ENCODE results near the gene MARCHF7.
A peak's percentile ranks its signal among the peaks of the same experiment; 100 is the strongest.
"Not testable (repeated sequence)": the region's sequence is repeated elsewhere in the genome, so short reads cannot be mapped to it uniquely, and the experiment has no call there.

Gene MARCHF7, protein sequence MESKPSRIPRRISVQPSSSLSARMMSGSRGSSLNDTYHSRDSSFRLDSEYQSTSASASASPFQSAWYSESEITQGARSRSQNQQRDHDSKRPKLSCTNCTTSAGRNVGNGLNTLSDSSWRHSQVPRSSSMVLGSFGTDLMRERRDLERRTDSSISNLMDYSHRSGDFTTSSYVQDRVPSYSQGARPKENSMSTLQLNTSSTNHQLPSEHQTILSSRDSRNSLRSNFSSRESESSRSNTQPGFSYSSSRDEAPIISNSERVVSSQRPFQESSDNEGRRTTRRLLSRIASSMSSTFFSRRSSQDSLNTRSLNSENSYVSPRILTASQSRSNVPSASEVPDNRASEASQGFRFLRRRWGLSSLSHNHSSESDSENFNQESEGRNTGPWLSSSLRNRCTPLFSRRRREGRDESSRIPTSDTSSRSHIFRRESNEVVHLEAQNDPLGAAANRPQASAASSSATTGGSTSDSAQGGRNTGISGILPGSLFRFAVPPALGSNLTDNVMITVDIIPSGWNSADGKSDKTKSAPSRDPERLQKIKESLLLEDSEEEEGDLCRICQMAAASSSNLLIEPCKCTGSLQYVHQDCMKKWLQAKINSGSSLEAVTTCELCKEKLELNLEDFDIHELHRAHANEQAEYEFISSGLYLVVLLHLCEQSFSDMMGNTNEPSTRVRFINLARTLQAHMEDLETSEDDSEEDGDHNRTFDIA

DNA sequence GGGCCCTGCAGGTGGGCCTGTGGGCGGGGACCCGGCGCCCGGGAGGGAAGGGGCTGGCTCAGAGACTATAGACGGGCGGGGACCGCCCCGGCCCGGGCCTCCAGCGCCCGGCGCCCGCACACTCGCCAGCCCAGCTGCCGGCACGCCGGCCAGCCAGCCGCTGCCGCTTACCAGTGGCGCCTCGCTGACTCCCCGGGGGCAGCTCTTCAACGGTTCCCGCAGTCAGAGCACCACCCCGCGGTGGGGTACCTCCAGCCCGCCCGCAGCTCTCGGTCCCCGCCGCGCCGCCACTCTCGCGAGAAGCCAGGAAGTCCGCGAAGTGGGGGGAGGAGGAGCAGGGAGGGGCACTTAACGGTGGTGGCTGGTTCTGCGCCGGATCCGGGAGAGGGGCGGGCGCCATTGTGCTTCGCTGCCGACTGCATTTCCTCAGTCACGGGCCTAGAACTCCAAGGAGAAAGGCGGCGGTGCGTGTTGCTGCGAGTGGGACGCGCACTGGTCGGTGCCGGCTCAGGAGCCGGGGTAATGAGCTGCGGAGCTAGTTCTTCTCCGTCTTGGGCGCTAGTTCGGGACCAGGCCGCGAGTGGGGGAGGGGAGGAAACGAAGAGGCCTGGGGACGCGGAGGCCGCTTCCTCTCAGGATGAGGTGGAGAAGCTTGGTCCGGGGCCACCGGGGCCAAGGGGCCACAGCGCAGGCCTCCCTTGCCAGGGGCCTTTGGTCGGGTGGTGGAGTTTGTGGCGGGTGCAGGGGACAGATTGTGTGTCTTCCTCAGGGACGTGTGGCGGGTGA lies at the start of gene MARCHF7:
Gene MARCHF7, plus strand, starts transcription at position 364 of the 786 bp plus-strand sequence. CDS start 16,517 bp downstream, outside the sequence.
- DNase-seq = peak; percentile 97

DNA sequence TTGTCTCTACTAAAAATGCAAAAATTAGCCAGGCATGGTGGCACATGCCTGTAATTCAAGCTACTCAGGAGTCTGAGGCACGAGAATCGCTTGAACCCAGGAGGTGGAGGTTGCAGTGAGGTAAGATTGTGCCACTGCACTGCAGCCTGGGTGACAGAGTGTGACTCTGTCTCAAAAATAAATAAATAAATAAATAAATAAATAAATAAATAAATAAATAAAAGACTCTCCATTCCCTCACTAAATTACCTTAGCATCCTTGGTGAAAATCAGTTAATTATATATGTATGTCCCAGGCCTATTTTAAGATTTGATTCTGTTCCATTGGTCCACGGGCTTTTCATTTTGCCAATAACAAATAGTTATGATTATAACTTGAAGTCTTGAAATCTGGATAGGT lies 44.9 kb upstream of the MARCHF7 start:
- not testable (repeated sequence) for DNase-seq

DNA sequence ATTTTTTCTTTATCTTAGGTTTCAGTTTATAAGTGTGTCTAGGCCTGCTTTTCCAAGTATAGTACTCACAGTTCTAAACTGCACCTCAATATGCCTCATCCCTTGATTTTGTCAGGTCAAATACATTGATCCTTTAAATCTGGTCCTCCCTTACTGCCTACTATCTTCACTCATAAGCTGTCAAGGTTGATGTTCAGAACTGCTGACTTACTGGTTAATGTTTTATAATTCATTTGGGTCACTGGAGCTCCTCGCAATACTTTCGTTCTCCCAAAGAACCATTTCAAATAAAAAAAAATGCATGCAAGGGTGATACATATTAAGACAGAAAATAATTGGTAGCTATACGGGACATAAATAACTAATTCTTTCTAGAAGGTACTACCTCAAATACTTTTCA lies 41.3 kb upstream of the MARCHF7 start:
- DNase-seq = no peak

- DNase-seq = no peak
These were observed 34.7 kb upstream of the MARCHF7 start for GRCh38 chr2:159677654-159678053.

- DNase-seq = no peak
These were observed 31.6 kb upstream of the MARCHF7 start for GRCh38 chr2:159680692-159681091.

DNA sequence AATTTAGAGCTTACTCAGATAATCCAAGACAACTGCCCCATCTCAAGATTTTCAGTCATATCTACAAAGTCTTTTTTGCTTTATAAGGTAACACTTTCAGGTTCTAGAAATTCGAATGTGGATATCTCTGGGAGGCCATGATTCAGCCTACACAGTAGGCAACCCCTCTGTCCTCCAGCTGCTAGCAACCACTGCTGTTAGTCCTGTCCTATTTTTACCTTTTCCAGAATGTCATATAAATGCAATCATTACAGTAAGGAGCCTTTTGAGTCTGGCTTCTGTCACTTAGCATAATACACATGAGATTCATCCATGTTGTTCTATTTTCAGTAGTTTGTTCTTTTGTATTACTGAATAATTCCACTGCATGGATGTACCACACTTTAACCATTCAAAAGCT lies 28.5 kb upstream of the MARCHF7 start:
- DNase-seq = no peak

GRCh38 chr2:159684796-159685195 lies 27.5 kb upstream of the MARCHF7 start:
- DNase-seq = no peak

DNA sequence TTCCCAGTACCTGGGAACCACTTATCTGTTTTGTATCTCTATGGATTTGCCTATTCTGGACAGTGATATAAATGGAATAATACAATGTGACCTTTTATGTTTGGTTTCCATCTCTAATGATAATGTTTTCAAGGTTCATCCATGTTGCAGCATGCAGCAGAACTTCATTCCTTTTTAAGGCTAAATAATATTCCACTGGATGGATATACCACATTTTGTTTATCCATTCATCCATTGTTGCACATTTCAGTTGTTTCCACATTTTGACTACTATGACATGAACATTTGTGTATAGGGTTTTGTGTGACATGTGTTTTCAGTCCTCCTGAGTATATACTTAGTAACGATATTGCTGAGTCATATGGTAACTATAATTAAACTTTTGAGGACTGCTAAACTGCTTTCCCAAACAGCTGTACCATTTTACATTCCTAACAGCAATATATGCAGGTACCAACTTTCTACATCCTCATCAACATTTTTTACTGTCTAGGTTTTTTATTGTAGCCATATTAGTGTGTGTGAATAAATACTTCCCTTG lies 17.7 kb upstream of the MARCHF7 start:
- DNase-seq = no peak

DNA sequence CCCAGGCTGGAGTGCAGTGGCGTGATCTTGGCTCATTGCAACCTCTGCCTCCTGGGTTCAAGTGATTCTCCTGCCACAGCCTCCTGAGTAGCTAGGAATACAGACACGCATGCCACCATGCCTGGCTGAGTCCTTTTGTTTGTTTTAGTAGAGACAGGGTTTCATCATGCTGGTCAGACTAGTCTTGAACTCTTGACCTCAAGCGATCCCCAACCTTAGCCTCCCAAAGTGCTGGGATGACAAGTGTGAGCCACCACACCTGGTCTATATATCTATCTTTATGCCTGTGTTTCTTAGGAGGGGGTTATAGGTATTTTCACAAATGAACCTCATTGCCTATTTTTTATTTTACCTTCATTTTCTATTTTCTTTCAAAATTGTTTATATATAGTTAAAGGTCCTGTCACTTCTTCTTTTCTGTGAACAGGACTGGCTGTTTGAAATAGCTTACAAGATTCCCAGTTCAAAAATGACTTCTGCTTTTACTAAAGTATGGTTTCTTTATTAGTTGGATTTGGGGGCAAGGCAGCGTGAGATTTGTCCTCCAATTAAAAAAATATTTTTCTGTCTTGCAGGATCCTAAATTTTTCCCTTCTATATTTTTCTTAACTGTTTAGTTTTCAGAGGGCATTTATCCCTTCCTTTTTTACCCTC lies 16.4 kb upstream of the MARCHF7 start:
- DNase-seq = no peak

DNA sequence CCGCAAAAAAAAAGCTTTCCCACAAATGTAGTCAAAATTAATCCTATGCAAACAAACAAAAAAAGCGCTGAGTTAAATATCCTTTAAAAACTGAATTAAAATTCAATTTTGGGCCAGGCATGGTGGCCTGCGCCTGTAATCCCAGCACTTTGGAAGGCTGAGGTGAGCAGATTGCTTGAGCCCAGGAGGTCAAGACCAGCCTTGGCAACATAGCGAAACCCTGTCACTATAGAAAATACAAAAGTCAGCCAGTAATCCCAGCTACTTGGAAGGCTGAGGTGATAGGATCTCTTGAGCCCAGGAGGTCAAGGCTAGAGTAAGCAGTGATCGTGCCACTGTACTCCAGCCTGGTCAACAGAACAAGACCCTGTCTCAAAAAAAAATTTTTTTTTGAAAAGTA lies 8.8 kb upstream of the MARCHF7 start:
- DNase-seq = no peak

DNA sequence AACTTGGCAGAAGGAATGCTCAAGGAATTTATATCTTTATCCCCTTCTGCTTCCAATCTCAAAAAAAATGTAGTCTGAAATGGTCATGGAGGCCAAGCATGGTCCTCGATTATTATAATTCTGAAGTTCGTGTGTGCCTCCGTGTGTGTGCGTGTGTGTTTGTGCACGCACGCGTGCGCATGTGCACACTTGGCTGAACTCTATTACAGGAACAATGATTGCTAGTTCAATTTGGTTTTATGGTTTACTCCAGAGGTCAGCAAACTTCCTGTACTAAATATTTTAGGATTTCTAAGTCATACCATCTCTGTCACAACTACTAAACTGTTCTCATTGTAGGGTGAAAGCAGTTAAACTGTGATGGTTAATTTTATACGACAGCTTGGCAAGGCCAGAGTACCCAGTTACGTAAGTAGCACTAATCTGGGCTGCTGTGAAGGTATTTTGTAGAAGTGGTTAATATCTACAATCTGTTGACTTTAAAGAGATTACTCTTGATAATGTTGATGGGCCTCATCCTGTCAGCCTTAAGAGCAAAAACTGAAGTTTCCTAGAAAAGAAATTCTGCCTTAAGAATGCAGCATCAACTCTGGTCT lies 5.8 kb upstream of the MARCHF7 start:
- DNase-seq = no peak

- no peak for DNase-seq
These were observed 4.1 kb upstream of the MARCHF7 start for GRCh38 chr2:159708066-159708760.

DNA sequence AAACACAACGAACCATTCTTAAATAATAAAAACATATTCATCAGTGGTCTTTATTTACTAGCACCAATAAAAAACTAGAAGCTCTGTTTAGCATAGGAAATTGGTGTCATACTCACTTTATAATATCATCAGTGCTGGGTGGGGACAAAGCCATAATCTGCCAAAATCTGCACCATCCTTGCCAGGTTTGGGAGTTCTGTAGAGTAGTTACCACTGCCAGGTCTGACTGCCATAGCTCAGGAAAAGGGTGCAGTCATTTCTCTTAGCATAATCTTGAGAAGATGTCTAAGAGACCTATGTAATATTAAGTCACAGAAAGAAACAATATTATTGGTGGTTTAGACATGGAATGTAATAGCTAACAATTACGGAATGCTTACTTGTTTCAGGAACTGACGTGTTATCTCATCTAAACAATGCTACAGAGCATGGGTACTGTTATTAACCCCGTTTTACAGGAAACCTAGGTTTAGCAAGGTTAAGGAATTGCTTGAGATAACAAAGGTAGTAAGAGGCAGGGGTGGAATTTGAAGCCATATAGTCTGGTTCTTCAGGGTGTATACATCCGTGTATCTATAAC lies 1.6 kb upstream of the MARCHF7 start:
- no peak for DNase-seq

GRCh38 chr2:159711562-159712142 lies 654 bp upstream of the MARCHF7 start:
- DNase-seq = no peak

DNA sequence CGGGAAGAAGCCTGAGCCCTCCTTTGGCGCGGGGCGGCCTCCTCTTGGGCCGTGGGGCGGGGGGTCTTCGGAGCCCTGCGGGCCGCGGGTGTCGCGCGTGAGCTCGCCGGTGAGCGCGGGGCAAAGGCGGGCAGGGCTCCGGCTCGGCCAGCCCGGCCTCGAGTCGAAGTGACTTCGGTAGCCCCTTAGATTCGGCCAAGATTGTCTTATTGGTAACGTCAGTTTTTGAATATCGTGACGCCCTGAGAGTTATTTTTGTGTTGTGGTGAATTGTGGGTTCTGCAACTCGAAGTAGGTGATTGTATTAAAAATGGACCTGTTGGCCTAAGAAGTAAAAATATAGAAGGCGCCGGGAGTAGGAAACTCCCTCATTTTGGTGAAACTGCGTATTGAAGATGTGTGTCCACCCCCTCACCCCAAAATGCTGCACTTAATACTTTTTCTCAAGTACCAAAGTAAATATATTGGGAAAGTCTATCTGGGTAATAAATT lies 669 bp downstream of the MARCHF7 start:
- DNase-seq = peak in 1 of 2 experiments; percentile 15

- DNase-seq = no peak
These were observed 1.4 kb downstream of the MARCHF7 start for GRCh38 chr2:159713631-159714246.

DNA sequence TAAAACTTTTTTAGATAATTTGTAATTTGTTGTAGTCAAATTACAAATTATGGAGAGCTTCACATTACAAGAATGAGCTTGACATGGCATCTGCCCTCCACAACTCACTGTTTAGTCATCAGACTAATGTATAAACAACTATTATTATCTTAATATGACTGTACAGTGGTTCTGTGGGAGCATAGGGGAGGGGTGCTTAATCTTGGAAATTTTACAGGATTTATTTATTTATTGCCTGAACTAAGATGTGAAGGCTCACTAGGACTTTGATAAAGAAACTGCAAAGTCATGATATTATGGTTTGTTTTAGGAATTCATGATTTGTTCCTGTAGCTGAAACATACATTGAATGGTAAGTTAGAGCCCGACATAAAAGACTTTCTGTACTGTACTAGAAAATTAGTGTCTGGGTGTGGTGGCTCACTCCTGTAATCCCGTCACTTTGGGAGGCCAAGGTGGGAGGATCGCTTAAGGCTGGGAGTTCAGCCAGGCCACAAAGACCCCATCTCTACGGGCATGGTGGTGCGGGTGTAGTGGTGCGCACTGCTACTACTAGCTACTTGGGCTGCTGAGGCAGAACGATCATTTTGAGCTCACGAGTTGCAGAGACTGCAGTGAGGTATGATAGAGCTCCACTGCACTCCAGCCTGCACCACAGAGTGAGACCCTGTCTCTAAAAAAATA lies 2.1 kb downstream of the MARCHF7 start:
- no peak for DNase-seq

- DNase-seq = no peak
These were observed 3.1 kb downstream of the MARCHF7 start for GRCh38 chr2:159715451-159715850.

- not testable (repeated sequence) for DNase-seq
These were observed 4.1 kb downstream of the MARCHF7 start for GRCh38 chr2:159716409-159716808.

Data from activated CD4-positive, alpha-beta T cell treated with anti-CD3 and anti-CD28 coated beads, Interleukin-2, amount 50 U/mL, for 48 hours (primary cell).